ENCODE results near the gene MEIS2.

Gene MEIS2

DNA sequence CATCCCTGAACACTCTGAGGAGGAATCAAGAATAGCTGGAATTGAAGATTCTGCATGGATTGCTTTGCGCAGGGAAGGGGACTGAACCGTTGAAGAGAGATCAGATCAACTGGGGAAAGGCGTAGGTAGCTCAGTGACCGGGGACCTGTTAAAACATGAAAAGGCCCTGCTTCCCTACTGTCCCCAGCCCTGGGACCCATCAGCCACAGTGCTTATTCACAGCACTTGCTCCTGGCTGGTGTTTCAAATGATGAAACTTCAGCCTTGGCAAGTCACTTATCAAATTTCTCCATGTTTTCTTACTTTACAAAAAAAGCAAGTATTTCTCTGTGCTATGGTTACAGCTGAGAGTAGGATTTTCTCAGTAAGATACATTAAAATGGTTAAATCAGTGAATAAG is 199.3 kb downstream of the MEIS2 start:
- FAIRE-seq, result no peak
- TF ChIP-seq TAF1 (IDR thresholded peaks at IDR 0.05; ENCODE audit: low read depth, low read length) (no peak), POLR2AphosphoS5 (IDR thresholded peaks at IDR 0.05; ENCODE audit: low read depth, low read length) (no peak), POU2F2 (IDR thresholded peaks at IDR 0.05; ENCODE audit: low read depth, low read length) (no peak), POLR2A (IDR thresholded peaks at IDR 0.05; ENCODE audit: low read depth, low read length) (no peak), PAX5 (IDR thresholded peaks at IDR 0.05; ENCODE audit: insufficient read depth, low read length, severe bottlenecking) (no peak), SPI1 (IDR thresholded peaks at IDR 0.05; ENCODE audit: low read depth, low read length) (no peak)
- DNase-seq (ENCODE audit: insufficient read length, low spot score), result no peak

DNA sequence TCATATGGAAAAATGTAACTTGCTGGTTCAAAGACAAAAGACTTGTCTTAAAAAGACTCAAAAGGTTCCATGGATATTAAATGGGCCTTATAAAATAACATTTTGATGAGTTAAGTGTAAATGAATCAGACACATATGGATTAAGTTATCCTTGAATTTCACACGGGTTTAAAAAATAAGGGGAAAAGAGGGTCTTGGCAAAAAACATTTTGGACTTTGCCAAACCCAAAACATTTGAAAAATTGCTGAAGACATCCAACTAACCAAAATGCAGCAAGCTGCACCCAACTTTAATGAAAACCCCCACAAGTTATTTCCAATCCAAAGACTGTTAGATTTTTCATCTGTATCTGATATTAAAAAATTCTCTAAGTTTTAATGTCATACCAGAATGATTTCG is 200.7 kb downstream of the MEIS2 start:
- FAIRE-seq (no peak), DNase-seq (ENCODE audit: insufficient read length, low spot score) (no peak)
- TF ChIP-seq POU2F2 (IDR thresholded peaks at IDR 0.05; ENCODE audit: low read depth, low read length) (no peak), POLR2A (IDR thresholded peaks at IDR 0.05; ENCODE audit: low read depth, low read length) (no peak), POLR2AphosphoS5 (IDR thresholded peaks at IDR 0.05; ENCODE audit: low read depth, low read length) (no peak), TAF1 (IDR thresholded peaks at IDR 0.05; ENCODE audit: low read depth, low read length) (no peak), SPI1 (IDR thresholded peaks at IDR 0.05; ENCODE audit: low read depth, low read length) (no peak), PAX5 (IDR thresholded peaks at IDR 0.05; ENCODE audit: insufficient read depth, low read length, severe bottlenecking) (no peak)

DNA sequence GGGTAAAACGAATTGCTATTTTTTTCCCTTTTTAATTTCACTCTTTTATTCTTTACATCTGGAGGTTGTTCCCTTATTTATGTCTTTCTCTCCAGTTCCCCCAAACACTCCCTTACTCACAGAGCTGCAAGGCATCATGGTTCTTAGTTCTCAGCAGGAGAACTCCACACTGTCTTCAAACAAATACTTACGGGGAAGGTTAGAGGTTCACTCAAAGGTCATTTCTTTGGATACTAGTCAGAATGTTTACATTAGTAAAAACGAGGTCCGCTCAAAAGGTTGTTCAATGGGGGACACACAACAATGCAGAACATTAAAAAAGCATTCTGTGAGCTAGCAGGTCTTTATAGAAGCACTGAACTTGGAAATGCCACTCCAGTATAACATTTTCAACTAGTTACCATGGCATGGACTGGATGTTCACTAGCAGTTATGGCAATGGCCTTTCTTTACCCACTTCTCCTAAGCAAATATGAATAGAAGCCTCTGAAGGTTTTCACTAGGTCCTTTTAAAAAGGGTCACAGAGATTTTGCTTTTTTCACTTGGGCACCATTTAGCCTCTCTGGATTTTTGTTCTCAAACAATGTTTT is 201.7 kb downstream of the MEIS2 start:
- TF ChIP-seq SPI1 (IDR thresholded peaks at IDR 0.05; ENCODE audit: low read depth, low read length) (no peak), PAX5 (IDR thresholded peaks at IDR 0.05; ENCODE audit: insufficient read depth, low read length, severe bottlenecking) (no peak), TAF1 (IDR thresholded peaks at IDR 0.05; ENCODE audit: low read depth, low read length) (no peak), POU2F2 (IDR thresholded peaks at IDR 0.05; ENCODE audit: low read depth, low read length) (no peak), POLR2A (IDR thresholded peaks at IDR 0.05; ENCODE audit: low read depth, low read length) (no peak), POLR2AphosphoS5 (IDR thresholded peaks at IDR 0.05; ENCODE audit: low read depth, low read length) (no peak)
- DNase-seq (ENCODE audit: insufficient read length, low spot score) (no peak), FAIRE-seq (no peak)

DNA sequence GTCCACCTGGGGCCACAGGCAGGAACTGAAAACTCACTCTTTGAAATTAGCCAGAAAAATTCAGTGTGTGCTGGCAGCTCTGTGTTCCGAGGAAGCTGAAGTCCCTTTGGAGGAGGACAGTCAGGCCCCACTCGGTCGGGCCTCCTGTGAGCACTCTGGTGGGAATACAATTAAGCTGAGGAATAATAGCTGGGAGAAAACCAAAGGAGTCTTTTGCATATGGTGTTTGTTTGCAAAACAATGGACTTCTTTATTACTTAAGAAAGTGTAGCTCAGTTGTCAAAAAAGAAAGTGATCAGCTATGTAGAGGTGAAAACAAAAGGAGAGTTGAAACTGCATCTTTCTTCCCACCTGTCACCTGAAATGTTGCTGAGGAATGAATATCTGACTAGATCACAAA is 202.5 kb downstream of the MEIS2 start:
- FAIRE-seq (no peak), DNase-seq (ENCODE audit: insufficient read length, low spot score) (no peak)
- TF ChIP-seq POU2F2 (IDR thresholded peaks at IDR 0.05; ENCODE audit: low read depth, low read length), result no peak
- TF ChIP-seq SPI1 (IDR thresholded peaks at IDR 0.05; ENCODE audit: low read depth, low read length), result no peak
- TF ChIP-seq PAX5 (IDR thresholded peaks at IDR 0.05; ENCODE audit: insufficient read depth, low read length, severe bottlenecking), result no peak
- no peak for TF ChIP-seq POLR2AphosphoS5 (IDR thresholded peaks at IDR 0.05; ENCODE audit: low read depth, low read length)
- TF ChIP-seq POLR2A (IDR thresholded peaks at IDR 0.05; ENCODE audit: low read depth, low read length), result no peak
- TF ChIP-seq TAF1 (IDR thresholded peaks at IDR 0.05; ENCODE audit: low read depth, low read length), result no peak

DNA sequence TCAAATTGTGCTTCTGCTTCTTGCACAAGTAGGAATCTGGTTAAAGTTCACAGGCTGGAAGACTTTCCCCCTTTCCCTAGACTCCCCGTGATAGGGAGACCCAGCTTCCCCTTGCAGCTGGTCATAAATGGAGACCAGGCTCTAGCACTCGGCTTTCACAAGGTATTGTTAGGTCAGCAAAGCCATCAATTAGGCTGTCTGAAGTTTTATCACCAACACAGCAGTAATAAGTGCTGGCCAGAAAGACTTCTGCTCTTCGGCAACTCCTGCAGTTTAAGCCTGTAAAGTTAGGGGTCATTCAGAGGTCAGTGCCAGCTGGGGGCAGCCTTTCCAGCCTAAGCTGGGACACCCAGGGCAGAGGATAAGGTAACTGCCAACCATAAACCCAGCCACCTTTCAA is 203.4 kb downstream of the MEIS2 start:
- DNase-seq (ENCODE audit: insufficient read length, low spot score) (no peak), FAIRE-seq (no peak)
- TF ChIP-seq POU2F2 (IDR thresholded peaks at IDR 0.05; ENCODE audit: low read depth, low read length) (no peak), PAX5 (IDR thresholded peaks at IDR 0.05; ENCODE audit: insufficient read depth, low read length, severe bottlenecking) (no peak), TAF1 (IDR thresholded peaks at IDR 0.05; ENCODE audit: low read depth, low read length) (no peak)

DNA sequence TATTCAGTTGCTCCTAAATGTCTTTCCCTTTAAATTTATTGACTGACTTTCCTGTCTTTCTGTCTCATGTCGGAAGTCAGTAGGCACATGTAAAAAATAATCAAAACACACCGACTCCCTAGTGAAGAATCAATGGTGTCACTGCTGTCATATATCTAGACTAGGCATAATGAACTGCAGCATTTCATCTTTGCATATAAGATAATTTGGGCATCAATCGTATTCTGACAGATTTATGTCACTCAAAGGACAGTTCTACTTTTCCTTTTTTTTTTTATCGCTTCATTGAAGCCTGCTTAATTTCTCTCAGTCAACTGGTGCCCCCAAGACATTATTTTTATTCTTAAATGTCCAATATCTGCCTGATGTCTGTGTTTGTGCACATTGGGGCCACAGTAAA is 206.3 kb downstream of the MEIS2 start:
- DNase-seq (ENCODE audit: insufficient read length, low spot score) (no peak), FAIRE-seq (no peak)
- TF ChIP-seq TAF1 (IDR thresholded peaks at IDR 0.05; ENCODE audit: low read depth, low read length) (no peak), POLR2A (IDR thresholded peaks at IDR 0.05; ENCODE audit: low read depth, low read length) (no peak), POU2F2 (IDR thresholded peaks at IDR 0.05; ENCODE audit: low read depth, low read length) (no peak), SPI1 (IDR thresholded peaks at IDR 0.05; ENCODE audit: low read depth, low read length) (no peak), POLR2AphosphoS5 (IDR thresholded peaks at IDR 0.05; ENCODE audit: low read depth, low read length) (no peak), PAX5 (IDR thresholded peaks at IDR 0.05; ENCODE audit: insufficient read depth, low read length, severe bottlenecking) (no peak)

DNA sequence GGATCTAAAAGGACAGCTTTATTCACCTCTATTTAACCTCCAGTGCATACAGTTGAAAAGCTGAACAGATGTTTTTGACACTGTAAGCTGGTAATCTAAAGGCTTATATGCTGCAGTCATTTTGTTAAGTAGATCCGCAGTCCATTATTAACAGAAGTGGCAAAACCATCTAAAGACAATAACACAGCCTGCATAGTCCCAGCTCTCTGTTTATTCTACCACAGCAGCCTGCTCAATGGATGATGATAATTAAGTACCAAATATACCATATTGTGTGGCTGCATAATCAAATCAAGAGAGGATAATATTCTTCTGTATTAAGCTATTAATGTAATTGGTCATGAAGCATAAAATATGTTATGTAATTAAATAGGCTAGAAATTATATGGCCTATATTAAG is 207.1 kb downstream of the MEIS2 start:
- no peak for TF ChIP-seq POLR2AphosphoS5 (IDR thresholded peaks at IDR 0.05; ENCODE audit: low read depth, low read length)
- DNase-seq (ENCODE audit: insufficient read length, low spot score), result no peak
- FAIRE-seq, result no peak

DNA sequence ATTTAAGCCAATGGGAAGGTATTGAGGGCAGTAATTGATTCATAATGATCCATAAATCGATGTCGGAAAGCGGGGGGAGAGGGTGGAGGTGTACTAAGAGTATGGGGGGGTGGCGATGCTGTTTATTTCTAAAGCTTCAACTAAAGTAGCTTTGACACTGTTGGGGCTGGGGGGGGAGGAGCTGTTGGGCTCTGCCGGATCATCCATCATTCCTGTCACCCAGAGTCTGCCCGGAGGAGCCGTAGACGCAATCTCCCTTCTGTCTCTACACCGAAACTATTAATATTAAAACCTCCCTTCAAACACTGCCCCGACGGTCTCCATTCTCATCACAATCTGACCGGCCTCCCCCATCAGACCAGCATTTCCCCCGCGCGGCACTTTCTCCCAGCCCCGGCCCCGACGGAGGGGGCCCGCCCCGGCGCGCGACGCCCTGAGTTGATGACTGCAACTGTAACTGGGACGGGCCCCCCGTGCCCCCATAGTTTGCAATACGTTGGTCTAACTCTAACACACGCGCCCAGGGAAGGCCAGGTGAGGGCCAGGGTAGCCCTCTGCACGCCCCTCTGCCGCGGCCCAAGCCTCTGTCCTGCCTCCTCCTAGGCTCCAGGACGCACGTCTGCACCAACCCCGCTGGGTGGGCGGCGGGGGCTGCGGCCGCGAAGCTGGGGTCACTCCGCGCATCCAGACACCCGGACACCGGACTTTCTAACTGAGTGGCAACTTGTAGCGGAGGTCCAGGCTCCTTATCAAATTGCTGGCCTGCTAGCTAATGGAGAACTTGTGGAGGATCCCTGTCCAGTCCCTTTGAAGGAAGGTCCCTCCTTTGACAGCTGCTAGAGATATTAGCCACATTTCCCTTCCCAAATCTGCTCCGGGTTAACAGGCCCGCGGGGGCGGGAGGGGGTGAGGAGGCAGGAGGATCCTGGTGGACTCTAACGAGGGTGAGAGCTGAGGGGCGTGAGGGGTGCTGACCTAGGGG is 212.0 kb downstream of the MEIS2 start:
- no peak for FAIRE-seq
- DNase-seq (ENCODE audit: insufficient read length, low spot score), result no peak
- TF ChIP-seq TAF1 (IDR thresholded peaks at IDR 0.05; ENCODE audit: low read depth, low read length) (no peak), POLR2AphosphoS5 (IDR thresholded peaks at IDR 0.05; ENCODE audit: low read depth, low read length) (no peak), POU2F2 (IDR thresholded peaks at IDR 0.05; ENCODE audit: low read depth, low read length) (no peak), POLR2A (IDR thresholded peaks at IDR 0.05; ENCODE audit: low read depth, low read length) (no peak), PAX5 (IDR thresholded peaks at IDR 0.05; ENCODE audit: insufficient read depth, low read length, severe bottlenecking) (no peak), SPI1 (IDR thresholded peaks at IDR 0.05; ENCODE audit: low read depth, low read length) (no peak)

DNA sequence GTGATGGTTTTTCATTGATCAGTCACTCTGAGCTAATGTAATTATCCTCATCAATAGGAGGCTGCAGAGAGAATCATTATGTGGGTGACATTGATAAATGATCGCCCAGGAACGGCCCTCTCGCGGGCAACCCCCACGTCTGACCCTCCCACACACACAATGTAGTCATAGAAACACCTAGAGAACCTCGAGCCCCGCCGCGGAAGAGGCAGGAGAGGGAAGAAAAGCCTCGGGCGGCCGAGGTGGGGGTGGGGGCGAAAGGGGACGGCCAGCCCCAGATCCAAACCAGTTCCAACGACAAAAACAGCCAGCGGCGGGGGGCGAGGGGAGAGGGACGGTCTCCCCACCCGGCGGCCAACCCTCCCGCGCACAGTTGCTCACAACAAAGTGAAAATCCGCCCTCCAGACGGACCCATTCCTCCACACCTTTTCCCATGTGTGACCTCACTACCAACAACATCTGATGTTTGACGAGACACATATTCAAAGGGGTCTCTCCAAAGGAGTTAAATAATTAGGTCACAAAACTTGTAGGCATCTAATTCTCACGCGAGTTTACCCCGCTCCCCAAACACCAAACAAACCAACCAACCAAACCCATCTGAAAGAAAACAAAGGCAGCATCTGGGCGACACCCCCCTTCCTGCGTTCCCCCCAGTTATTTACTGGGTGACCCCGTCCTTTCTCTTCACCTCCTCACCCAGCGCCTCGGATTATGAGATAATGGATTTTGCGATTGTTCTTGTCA is 213.0 kb downstream of the MEIS2 start:
- no peak for DNase-seq (ENCODE audit: insufficient read length, low spot score)
- TF ChIP-seq POU2F2 (IDR thresholded peaks at IDR 0.05; ENCODE audit: low read depth, low read length) (no peak), TAF1 (IDR thresholded peaks at IDR 0.05; ENCODE audit: low read depth, low read length) (no peak), POLR2AphosphoS5 (IDR thresholded peaks at IDR 0.05; ENCODE audit: low read depth, low read length) (no peak), PAX5 (IDR thresholded peaks at IDR 0.05; ENCODE audit: insufficient read depth, low read length, severe bottlenecking) (no peak), SPI1 (IDR thresholded peaks at IDR 0.05; ENCODE audit: low read depth, low read length) (no peak), POLR2A (IDR thresholded peaks at IDR 0.05; ENCODE audit: low read depth, low read length) (no peak)
- FAIRE-seq, result no peak
